GM12891 (cell line): ENCODE data around the gene FLT3.

Source experiments
- DNase-seq: peaks from one replicate; pipeline ENCODE4 v3.0.0; 2011; ENCODE audit warnings: low spot score; ENCODE audit not compliant: insufficient read length
- FAIRE-seq: peaks from 2 replicates; lab custom pipeline; 2011; peaks lifted over from hg19 to GRCh38; lab: Jason Lieb, UNC
- PAX5 ChIP-seq: IDR thresholded peaks from 2 replicates; pipeline ENCODE4 v1.6.1; 2011; ENCODE audit warnings: low read length, moderate library complexity, mild to moderate bottlenecking; ENCODE audit not compliant: insufficient read depth, severe bottlenecking
- POLR2A ChIP-seq: IDR thresholded peaks from 2 replicates; pipeline ENCODE4 v1.6.1; 2011; ENCODE audit warnings: low read depth, low read length, control low read depth
- POLR2AphosphoS5 ChIP-seq: IDR thresholded peaks from 2 replicates; pipeline ENCODE4 v1.6.1; 2011; ENCODE audit warnings: low read depth, low read length, control low read depth
- POU2F2 ChIP-seq: IDR thresholded peaks from 2 replicates; pipeline ENCODE4 v1.6.1; 2011; ENCODE audit warnings: low read depth, mild to moderate bottlenecking, control low read depth, low read length, moderate library complexity
- SPI1 ChIP-seq: IDR thresholded peaks from 2 replicates; pipeline ENCODE4 v1.6.1; 2011; ENCODE audit warnings: low read depth, low read length, control low read depth
- TAF1 ChIP-seq: IDR thresholded peaks from 2 replicates; pipeline ENCODE4 v1.6.1; 2011; ENCODE audit warnings: low read depth, low read length, control low read depth

Gene FLT3

DNA sequence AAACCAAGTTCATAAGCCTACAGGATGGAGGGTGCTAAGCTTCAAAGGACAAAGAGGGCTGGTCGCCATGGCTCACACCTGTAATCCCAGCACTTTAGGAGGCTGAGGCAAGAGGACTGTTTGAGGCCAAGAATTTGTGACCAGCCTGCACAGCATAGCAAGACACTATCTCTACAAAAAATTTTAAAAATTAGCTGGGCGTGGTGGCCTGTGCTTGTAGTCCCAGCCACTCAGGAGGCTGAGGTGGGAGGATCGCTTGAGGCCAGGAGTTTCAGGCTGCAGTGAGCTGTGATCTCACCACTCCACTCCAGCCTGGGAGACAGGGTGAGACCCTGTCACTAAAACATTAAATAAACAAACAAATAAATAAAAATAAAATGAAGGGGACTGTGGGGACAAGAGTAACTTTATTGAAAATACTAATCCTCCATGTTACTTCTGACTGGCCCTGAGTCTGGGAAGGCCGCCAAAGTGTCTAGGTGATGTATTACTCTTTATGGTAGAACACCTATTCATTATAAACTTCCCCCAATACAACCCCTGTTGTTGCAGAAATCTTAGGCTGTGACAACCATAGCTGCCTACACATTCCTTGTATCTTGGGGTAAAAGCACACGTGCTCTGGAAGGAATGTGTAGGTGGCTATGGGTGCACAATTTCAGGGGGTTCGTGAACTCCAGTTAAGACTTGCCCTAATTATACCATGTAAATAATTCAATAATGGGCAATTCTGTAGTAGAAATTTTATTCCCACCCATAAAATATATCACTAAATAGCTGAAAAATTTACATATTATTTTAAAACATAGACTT, 97.3 kb downstream of the FLT3 start:
- TF ChIP-seq TAF1 = no peak
- TF ChIP-seq POU2F2 = no peak
- TF ChIP-seq POLR2A = no peak
- TF ChIP-seq PAX5 = no peak
- no peak for TF ChIP-seq SPI1
- TF ChIP-seq POLR2AphosphoS5 = no peak
- no peak for DNase-seq

DNA sequence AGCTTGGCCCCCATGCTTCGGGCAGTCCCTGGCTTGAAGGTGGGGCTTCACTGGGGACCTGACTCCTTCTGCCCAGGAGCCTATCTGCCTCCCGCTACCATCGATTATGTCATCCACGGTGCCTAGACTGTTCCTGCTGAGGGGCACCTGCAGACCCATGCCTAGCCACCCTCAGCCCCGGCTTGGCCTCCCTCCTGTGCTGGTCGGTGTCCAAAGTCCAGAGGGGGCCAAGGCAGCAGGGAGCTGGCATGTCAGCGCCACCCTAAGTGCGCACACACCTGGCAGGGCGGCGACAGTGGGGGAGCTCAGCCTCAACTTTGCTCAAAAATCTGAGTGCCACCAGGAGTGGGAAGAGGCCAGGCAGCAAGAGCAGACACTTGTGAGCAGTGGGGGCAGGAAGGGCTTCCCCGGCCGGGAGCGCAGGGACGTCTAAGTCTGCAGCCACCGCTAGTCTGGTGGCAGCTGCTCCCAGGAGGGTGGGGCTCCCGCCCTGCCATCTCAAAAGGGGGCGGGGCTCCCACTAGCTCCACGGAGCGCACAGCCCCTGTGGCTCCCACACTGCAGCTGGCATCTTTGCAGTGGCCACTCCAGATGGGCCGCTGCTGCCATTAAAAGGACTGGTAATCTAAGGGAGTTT, 98.4 kb downstream of the FLT3 start:
- TF ChIP-seq POU2F2 = no peak
- TF ChIP-seq TAF1 = no peak
- TF ChIP-seq POLR2AphosphoS5 = no peak
- no peak for TF ChIP-seq SPI1
- no peak for TF ChIP-seq PAX5
- no peak for TF ChIP-seq POLR2A
- FAIRE-seq (no peak), DNase-seq (no peak)

More for the DNA sequence above, 97.3 kb downstream of the FLT3 start:
- FAIRE-seq = peak; percentile 45

DNA sequence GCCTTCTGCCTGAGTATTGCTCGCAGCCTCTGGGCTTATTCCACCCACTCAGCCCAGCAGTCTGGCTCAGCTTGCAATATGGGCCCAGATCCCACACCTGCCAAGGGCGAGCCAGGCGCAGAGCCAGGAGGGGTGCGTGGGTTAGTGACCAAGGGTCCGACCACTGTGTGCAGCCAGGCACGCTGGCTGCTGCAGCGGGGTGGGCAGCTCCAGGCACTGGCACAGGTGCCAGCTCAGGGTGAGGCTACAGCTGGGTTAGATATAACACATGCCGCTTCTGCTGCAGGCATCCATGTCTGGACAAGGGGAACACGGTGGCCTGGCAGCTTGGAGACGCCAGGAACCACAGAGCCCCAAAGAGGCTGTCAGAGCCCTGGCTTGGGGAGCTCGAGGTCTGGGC, 99.3 kb downstream of the FLT3 start:
- DNase-seq (no peak), FAIRE-seq (no peak)
- TF ChIP-seq PAX5 (no peak), SPI1 (no peak), POLR2A (no peak), POU2F2 (no peak), TAF1 (no peak), POLR2AphosphoS5 (no peak)

DNA sequence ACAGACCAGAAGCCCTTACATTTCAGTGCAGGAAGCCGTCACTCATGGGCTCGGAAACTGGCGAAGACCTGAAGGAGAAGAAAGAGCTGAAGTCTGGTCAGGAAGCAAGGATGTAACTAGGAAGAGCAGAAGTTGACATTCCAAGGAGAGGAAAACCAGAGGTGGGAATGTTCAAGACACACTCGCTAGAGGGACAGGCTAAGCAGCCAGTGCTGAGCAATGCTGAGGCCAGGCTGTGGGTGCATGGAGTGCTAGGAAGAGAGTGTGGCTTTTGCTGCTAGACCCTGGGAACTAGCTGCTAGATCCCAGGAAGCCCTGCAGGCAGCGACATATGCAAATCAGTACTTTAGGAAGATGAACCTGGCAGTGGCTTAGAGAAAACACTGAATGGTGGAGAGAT, 99.8 kb downstream of the FLT3 start:
- TF ChIP-seq POLR2A = no peak
- TF ChIP-seq POLR2AphosphoS5 = no peak
- no peak for TF ChIP-seq SPI1
- no peak for TF ChIP-seq PAX5
- TF ChIP-seq TAF1 = no peak
- TF ChIP-seq POU2F2 = no peak
- FAIRE-seq (no peak), DNase-seq (no peak)

DNA sequence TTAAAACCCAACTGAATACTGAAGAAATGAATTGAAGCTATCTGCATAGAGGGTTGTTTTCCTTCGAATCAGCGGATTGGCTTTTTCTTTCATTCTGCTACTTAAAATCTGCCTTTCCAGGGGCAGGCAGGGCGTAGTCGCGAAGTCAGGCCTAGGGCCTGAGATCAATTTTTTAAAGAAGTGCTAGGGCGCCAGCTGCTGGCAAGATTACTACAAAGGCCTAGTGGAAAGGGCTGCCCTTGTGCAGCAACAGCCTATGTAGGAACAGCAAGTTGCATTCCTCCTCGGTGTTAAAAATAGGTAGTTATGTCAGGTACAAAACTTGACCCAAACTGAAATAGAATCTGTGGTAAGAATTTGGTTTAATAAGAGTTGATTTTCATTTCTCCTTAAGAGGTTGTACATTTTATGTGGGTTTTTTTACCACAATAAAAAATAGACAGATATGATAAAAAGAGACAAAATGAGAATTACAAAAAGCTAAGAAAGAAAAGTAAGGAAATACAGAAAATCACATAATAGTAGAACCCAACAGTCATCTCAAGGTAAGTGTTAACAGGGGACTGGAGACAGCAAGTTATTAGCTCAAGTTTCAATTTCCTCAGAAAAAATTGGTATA, 102.4 kb downstream of the FLT3 start:
- TF ChIP-seq TAF1 = no peak
- no peak for TF ChIP-seq SPI1
- no peak for TF ChIP-seq PAX5
- no peak for TF ChIP-seq POU2F2
- no peak for TF ChIP-seq POLR2AphosphoS5
- TF ChIP-seq POLR2A = no peak
- DNase-seq = no peak
- FAIRE-seq = peak; percentile 76

DNA sequence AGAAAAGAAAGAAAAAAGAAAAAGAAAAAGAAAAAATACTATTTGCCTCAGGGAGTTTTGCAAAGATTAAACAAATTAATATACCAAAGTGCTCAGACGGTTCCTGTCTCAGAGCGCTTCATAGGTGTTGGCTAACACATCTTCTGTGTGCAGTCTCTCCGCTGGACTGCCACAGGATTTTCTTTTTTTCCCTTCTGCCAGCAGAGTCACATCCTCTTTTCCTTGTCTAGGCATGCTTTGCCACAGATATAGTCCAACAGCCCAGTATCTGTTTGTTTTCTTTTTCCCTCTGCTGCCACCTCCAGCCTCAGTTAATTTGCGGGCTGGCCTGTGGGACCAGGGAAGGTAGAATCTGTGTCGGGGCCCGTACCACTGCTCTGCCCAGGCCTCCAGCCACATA, 108.5 kb downstream of the FLT3 start:
- DNase-seq (no peak), FAIRE-seq (no peak)
- TF ChIP-seq POLR2AphosphoS5 (no peak), TAF1 (no peak), POLR2A (no peak), SPI1 (no peak), PAX5 (no peak), POU2F2 (no peak)

DNA sequence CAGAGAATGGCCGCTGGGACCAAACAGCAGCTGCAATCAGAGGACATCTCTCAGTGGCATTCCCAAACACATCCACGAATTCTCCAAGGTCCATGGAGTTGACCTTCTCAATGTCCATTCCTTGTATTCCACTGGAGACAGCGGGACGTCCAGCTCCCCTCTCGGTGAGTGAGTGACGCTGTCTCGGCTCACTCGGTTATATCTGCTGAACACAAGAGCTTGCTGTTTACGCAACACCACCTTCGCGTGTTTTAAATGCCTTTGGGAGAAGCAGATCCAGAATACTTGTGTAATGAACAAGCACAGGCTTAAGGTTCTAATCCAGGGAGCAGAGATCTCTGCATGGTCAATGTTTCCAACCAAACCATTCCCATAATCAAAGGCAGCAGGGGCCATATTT, 111.9 kb downstream of the FLT3 start, which contains the start of gene URAD:
Gene URAD, minus strand, starts transcription at position 174 of the 400 bp plus-strand sequence. Its CDS starts 56 bp downstream, at position 118.
- TF ChIP-seq POLR2A (no peak), POU2F2 (no peak), POLR2AphosphoS5 (no peak), SPI1 (no peak), TAF1 (no peak), PAX5 (no peak)
- FAIRE-seq (no peak), DNase-seq (no peak)

DNA sequence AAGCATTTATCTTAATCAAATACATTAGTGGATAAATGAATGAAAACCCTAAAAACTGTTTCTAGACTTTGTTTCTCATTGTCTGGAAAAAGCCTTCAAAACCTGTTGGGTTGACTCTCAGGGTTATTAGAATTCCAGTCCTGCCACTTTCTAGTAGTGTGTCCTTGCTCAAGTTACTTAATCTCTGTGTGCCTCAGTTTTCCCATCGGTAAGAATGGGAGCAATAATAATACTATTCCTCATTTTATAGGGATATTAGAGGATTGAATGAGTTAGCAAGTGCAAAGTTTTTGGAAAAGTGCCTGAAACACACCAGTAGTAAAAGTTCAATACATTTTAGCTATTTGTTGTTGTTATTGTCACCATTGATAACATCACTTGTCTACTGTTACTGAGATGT, 114.8 kb downstream of the FLT3 start:
- no peak for FAIRE-seq
- DNase-seq = no peak
- TF ChIP-seq SPI1 (no peak), TAF1 (no peak), POLR2A (no peak)

DNA sequence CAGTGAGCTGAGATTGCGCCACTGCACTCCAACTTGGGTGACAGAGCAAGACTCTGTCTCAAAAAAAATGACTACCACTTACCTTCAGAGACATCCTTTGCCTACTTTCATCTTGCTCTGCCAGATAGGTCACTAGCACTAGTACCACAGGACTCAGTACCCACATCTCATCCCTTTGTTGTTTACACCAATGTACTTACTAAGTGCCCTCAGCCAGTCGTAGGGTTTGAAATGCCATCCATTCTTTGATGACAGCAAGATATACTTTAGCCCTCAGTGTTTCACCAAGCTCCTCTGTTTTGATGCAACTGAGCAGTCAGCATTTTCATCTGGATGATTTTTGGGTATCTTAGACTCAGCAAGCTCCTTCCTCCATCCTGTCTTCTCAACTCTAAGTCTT, 118.0 kb downstream of the FLT3 start:
- TF ChIP-seq POU2F2 (no peak), POLR2A (no peak), TAF1 (no peak), POLR2AphosphoS5 (no peak), PAX5 (no peak), SPI1 (no peak)
- DNase-seq = no peak
- no peak for FAIRE-seq
